Activated CD4-positive, CD25-positive, alpha-beta regulatory T cell treated with anti-CD3 and anti-CD28 coated beads, Interleukin-2, amount 50 U/mL, for 72 hours (primary cell): ENCODE results near the gene POLR3K.
"Not testable (repeated sequence)": the region's sequence is repeated elsewhere in the genome, so short reads cannot be mapped to it uniquely, and the experiment has no call there.

Source experiments
- DNase-seq: peaks from one replicate; pipeline ENCODE4 v3.0.0; 2021

Gene POLR3K

GRCh38 chr16:42069-42457 is 11.3 kb downstream of the POLR3K start:
- DNase-seq, result no peak

- DNase-seq, result no peak
Observed at GRCh38 chr16:41439-42068, 11.9 kb downstream of the POLR3K start.

DNA sequence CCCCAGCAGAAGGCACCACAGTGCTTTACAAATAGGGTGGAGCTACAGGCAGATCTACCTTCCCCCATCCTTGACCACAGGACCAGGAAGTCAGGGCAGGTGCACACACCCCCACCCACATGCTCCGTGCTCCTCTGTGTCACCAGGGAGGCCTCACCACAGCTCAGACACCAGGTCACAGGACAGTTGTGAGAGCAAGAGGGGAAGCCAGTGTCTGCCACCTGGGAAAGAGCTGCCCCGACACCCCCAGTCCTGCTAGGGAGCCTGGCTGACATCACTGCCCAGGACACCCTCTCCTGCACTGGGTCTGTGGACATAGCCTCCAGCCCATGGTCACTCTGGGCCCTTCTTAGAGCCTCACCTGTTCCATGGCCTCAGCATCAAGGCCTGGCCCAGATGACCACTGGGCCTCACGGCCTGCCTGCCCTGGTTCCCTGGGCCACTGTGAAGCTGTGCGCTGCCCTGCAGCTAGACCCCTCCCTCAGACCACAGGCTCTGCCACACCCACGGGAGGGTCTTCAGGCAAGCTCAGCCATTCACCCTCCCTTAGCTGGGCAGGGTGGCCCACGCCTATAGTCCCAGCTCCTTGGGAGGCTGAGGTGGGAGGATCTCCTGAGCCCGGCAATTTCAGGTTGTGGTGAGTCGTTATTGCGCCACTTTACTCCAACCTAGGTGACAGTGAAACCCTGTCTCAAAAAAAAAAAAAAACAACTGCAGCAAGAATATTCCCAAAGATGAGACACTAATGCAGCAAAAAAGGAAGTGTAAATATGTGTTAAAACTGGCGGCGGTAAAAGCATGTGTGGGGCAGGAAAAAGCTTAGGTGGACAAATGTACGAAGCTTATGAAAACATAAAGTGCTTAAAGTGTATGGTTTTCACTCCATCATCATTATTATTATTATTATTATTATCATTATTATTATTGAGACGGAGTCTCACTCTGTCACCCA is 14.2 kb downstream of the POLR3K start:
- peak; percentile 40 for DNase-seq

GRCh38 chr16:38206-38605 is 15.2 kb downstream of the POLR3K start:
- peak; percentile 3 for DNase-seq

- DNase-seq, result peak; percentile 3
Observed at GRCh38 chr16:37511-37910, 15.9 kb downstream of the POLR3K start.

GRCh38 chr16:36336-36984 is 16.9 kb downstream of the POLR3K start:
- DNase-seq, result peak; percentile 25

- DNase-seq, result no peak
Observed at GRCh38 chr16:35678-36305, 17.6 kb downstream of the POLR3K start.

DNA sequence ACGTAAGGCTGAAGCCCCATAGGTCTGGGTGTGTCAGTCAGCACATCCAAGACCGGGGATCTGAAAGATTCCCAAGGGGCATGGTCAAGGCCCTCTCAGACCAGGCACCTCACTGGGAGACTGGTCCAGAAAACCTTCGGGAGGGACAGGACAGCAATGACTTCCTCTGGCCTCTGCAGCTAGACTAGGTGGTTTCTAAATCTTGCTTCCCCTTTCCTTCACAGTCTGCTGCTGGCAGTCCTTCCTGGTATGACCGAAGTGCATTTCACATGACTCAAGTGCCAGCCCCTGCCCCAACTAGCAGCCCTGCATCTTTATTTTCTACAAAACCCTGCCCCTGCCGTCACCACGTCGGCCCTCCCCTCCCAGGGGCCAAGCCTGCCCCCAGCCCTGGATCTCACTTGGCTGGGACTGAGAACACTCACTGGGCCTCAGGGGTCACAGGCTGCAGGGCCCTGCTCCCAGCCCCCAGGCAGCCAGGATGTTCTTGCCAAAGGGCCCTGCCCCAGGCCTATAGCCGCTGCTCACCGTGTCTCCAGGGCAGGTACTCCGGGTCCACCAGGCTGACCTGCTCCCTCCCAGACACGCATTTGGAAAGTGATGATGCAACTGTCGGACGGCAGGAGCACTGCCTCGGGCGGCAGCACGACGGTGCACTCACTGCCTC is 18.3 kb downstream of the POLR3K start:
- DNase-seq, result no peak

DNA sequence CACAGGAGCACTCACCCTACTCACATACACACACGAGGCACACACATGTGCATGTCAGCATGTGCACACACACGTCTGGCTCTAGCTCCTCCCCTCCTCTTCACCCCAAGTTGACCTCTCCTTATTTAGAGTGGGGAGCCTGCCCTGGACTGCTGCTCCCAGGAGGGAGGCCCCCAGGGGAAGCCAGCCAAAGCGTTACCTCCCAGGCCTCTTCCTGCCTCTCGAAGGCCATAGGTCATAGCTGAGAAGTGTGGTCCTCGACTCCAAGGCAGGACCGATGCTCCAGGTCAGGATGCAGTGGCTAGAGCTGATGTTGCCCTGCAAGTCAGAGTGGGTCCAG is 18.8 kb downstream of the POLR3K start:
- DNase-seq, result no peak

- no peak for DNase-seq
Observed at GRCh38 chr16:33877-34647, 19.3 kb downstream of the POLR3K start.

DNA sequence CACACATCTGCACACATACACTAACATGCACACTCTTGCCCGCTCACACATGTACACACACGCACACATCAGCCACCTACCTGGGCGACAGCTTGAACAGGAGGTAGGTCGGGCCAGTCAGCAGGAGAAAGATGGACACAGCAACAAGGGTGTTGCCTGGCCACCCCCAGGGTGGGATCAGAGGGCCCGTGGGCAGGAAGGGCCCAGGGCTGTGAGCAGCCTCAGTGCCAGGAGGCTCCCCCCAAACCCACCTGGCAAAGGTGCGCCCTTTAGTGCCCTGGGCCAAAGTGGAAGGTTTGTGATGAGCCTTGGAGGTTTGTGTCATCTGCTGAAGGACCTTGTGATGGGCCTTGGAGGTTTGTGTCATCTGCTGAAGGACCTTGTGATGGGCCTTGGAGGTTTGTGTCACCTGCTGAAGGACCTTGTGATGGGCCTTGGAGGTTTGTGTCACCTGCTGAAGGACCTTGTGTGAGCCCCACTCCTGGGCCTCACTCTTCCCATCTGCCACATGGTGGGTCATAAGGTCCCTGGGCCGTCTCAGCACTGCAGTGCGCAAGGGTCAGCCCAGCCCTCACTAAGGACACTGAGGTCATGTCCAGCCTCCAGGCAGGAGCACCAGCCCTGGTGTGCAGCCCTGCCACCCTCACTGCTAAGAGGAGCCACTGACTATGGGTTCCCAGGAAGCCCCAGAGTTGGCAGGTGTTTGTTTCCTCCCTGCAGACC is 20.1 kb downstream of the POLR3K start:
- not testable (repeated sequence) for DNase-seq

DNA sequence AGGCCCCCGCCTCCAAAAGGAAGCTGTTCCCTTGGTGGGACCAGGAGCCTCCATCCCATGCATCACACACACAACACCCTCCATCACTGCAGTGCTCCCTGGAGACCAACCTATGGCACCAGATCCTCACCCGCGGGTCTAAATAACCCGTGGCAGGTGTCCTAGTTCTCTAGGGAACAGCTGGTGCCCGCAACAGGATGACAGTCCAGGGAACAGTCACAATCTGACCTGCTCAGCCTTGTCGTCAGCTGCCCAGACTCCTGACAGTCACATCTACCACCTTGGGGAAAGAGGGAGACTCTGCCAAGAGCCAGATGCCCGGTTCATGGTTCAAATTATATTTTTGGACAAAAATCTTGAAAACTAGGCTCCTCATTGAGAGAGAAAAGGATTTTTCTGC is 22.8 kb downstream of the POLR3K start:
- not testable (repeated sequence) for DNase-seq

DNA sequence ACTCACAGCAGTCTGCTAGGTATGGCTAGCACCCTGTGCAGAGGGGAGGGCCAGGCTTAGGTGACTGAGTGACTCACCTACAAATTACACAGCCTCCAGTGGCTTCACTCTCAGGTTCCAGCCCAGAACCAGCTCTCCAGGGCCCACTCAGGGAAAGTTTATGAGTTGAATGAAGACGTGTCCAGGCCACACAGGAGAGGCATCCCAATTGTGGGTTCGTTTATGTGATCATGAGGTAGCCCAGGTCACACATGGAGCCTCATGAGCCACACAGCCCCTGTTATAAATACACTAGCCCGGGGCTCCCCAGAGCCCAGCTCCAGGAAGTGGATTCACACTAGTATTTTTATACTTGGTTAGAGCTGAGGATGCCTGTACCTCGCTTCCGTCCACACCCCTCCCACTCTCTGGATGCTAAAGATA is 27.5 kb downstream of the POLR3K start:
- DNase-seq, result not testable (repeated sequence)

DNA sequence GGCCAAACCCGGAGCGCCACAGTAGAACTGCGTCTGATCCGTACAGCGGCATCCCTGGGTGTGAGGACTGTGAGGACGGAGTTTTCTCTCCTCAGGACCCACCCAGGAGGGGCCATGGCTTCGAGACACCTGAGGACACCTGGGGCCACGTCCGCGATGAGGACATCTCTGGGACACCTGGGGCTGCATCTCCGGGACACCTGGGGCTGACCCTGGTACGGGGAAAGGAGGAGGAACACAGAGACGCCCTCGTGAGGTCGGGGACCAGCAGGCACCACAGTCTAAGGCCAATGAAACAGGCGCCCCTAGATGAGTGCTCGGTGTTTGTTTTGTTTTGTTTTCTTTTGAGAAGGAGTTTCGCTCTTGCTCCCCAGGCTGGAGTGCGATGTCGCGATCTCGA is 29.3 kb downstream of the POLR3K start:
- DNase-seq, result not testable (repeated sequence)

DNA sequence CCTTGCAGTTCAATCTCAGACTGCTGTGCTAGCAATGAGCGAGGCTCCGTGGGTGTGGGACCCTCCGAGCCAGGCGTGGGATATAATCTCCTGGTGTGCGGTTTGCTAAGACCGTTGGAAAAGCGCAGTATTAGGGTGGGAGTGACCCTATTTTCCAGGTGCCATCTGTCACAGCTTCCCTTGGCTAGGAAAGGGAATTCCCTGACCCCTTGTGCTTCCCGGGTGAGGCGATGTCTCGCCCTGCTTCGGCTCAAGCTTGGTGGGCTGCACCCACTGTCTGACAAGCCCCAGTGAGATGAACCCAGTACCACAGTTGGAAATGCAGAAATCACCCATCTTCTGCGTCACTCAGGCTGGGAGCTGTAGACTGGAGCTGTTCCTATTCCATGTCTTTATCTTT is 32.5 kb downstream of the POLR3K start:
- DNase-seq, result not testable (repeated sequence)

- DNase-seq, result not testable (repeated sequence)
Observed at GRCh38 chr16:17062-17765, 36.2 kb downstream of the POLR3K start.

GRCh38 chr16:10772-11171 is 42.6 kb downstream of the POLR3K start:
- peak; percentile 79 for DNase-seq

- no peak for DNase-seq
Observed at GRCh38 chr16:9903-10665, 43.3 kb downstream of the POLR3K start.
